Loucy (cell line): Measurements from ENCODE around the gene SPIRE2.

Experiments used
- H2AFZ ChIP-seq: fragments of 200-600 bp; sonication (generic); 2 replicates; pipeline ENCODE4 v1.6.0; 2016; ENCODE audit warnings: antibody characterized with exemption, mild to moderate bottlenecking, low read length, moderate library complexity
- H3F3A ChIP-seq: fragments of 200-600 bp; 2 replicates; pipeline ENCODE4 v1.6.0; 2016; ENCODE audit warnings: antibody characterized with exemption, low read depth, mild to moderate bottlenecking
- H3K27me3 ChIP-seq: fragments of 200-600 bp; sonication (generic); 2 replicates; pipeline ENCODE4 v1.6.1; 2014; ENCODE audit warnings: low read length, mild to moderate bottlenecking; ENCODE audit not compliant: insufficient read depth, poor library complexity, severe bottlenecking
- H3K36me3 ChIP-seq: fragments of 200-600 bp; sonication (generic); 2 replicates; pipeline ENCODE4 v1.6.1; 2016; ENCODE audit warnings: low read length; ENCODE audit not compliant: insufficient read depth
- H3K4me1 ChIP-seq: fragments of 200-600 bp; sonication (generic); 2 replicates; pipeline ENCODE4 v1.5.1; 2014; ENCODE audit warnings: low read length, mild to moderate bottlenecking; ENCODE audit not compliant: insufficient read depth, poor library complexity, severe bottlenecking
- H3K4me2 ChIP-seq: fragments of 200-600 bp; sonication (generic); 2 replicates; pipeline ENCODE4 v1.6.0; 2014; ENCODE audit warnings: antibody characterized with exemption, low read length, low read depth, mild to moderate bottlenecking; ENCODE audit not compliant: poor library complexity, severe bottlenecking
- H3K4me3 ChIP-seq: fragments of 200-600 bp; sonication (generic); 2 replicates; pipeline ENCODE4 v1.5.1; 2014; ENCODE audit warnings: low read length, mild to moderate bottlenecking, mixed read lengths; ENCODE audit not compliant: poor library complexity, severe bottlenecking
- H3K79me2 ChIP-seq: fragments of 200-600 bp; sonication (generic); 2 replicates; pipeline ENCODE4 v1.6.1; 2014; ENCODE audit warnings: low read length; ENCODE audit not compliant: insufficient read depth
- H3K9ac ChIP-seq: fragments of 200-600 bp; sonication (generic); 2 replicates; pipeline ENCODE4 v1.6.0; 2014; ENCODE audit warnings: mild to moderate bottlenecking, low read depth, low read length, moderate library complexity; ENCODE audit not compliant: poor library complexity, severe bottlenecking
- H3K9me2 ChIP-seq: fragments of 200-600 bp; sonication (generic); replicated peaks from 2 replicates; pipeline ENCODE4 v1.6.1; 2016; ENCODE audit warnings: low read depth, low read length, mixed read lengths
- H3K9me3 ChIP-seq: fragments of 200-600 bp; sonication (generic); 2 replicates; pipeline ENCODE4 v1.6.1; 2014; ENCODE audit warnings: mild to moderate bottlenecking, antibody characterized with exemption, low read length, low read depth; ENCODE audit not compliant: insufficient read depth
- H4K20me1 ChIP-seq: fragments of 200-600 bp; sonication (generic); 2 replicates; pipeline ENCODE4 v1.6.0; 2014; ENCODE audit warnings: antibody characterized with exemption, low read length, mild to moderate bottlenecking; ENCODE audit not compliant: insufficient read depth, poor library complexity, severe bottlenecking
- CTCF ChIP-seq: fragments of 200-600 bp; sonication (generic); conservative IDR thresholded peaks from 2 replicates; pipeline ENCODE4 v1.5.1; 2014; ENCODE audit warnings: mild to moderate bottlenecking, antibody characterized with exemption, low read length
- EZH2phosphoT487 ChIP-seq: fragments of 200-600 bp; IDR thresholded peaks from 2 replicates; pipeline ENCODE4 v1.6.1; 2018; ENCODE audit warnings: antibody characterized with exemption, mild to moderate bottlenecking, moderate library complexity, borderline replicate concordance

SPIRE2 gene

GRCh38 chr16:89861648-89862047 is 33.4 kb downstream of the SPIRE2 start:
- H3K9me2 ChIP-seq: no peaks in the 10 kb centered on the region
- no peaks in the 10 kb centered on the region for H3K27me3 ChIP-seq
- H3K4me1 ChIP-seq: peaks cover 7% of the 10 kb centered on the region
- no peak overlapping the region for H3K4me2 ChIP-seq
- H3K4me3 ChIP-seq: no peak overlapping the region
- no peak overlapping the region for H2AFZ ChIP-seq
- H3K79me2 ChIP-seq: no peaks in the 10 kb centered on the region
- H4K20me1 ChIP-seq: no peaks in the 10 kb centered on the region
- no peak overlapping the region for H3K9ac ChIP-seq
- H3K36me3 ChIP-seq: no peaks in the 10 kb centered on the region
- no peak for TF ChIP-seq CTCF
- TF ChIP-seq EZH2phosphoT487: no peak
- no peaks in the 10 kb centered on the region for H3K9me3 ChIP-seq
- no peaks in the 10 kb centered on the region for H3F3A ChIP-seq

- Histone ChIP-seq H3K4me2 (no peak overlapping the region), H3K79me2 (no peaks in the 10 kb centered on the region), H3K36me3 (no peaks in the 10 kb centered on the region), H3K4me3 (no peak overlapping the region), H3K4me1 (peaks cover 7% of the 10 kb centered on the region), H3K9ac (no peak overlapping the region), H3K9me2 (no peaks in the 10 kb centered on the region), H4K20me1 (no peaks in the 10 kb centered on the region), H3K9me3 (no peaks in the 10 kb centered on the region), H3F3A (no peaks in the 10 kb centered on the region), H3K27me3 (no peaks in the 10 kb centered on the region), H2AFZ (no peak overlapping the region)
- TF ChIP-seq EZH2phosphoT487 (no peak), CTCF (no peak)
These were observed 34.5 kb downstream of the SPIRE2 start for GRCh38 chr16:89862732-89863131.

- no peak for TF ChIP-seq CTCF
- TF ChIP-seq EZH2phosphoT487: no peak
- Histone ChIP-seq H3K27me3 (no peaks in the 10 kb centered on the region), H3K9ac (no peak overlapping the region), H3K79me2 (no peaks in the 10 kb centered on the region), H3K9me3 (no peaks in the 10 kb centered on the region), H4K20me1 (no peaks in the 10 kb centered on the region), H3K9me2 (no peaks in the 10 kb centered on the region), H3K4me3 (no peak overlapping the region), H3K4me2 (peak overlapping the region; percentile 12), H2AFZ (peak overlapping the region; percentile 75; the same call in 1 of the 2 replicates), H3K36me3 (no peaks in the 10 kb centered on the region), H3K4me1 (peaks cover 7% of the 10 kb centered on the region), H3F3A (no peaks in the 10 kb centered on the region)
These were observed 35.7 kb downstream of the SPIRE2 start for GRCh38 chr16:89863741-89864526.
